Measurements from ENCODE around the gene CPOX.

Gene CPOX

DNA sequence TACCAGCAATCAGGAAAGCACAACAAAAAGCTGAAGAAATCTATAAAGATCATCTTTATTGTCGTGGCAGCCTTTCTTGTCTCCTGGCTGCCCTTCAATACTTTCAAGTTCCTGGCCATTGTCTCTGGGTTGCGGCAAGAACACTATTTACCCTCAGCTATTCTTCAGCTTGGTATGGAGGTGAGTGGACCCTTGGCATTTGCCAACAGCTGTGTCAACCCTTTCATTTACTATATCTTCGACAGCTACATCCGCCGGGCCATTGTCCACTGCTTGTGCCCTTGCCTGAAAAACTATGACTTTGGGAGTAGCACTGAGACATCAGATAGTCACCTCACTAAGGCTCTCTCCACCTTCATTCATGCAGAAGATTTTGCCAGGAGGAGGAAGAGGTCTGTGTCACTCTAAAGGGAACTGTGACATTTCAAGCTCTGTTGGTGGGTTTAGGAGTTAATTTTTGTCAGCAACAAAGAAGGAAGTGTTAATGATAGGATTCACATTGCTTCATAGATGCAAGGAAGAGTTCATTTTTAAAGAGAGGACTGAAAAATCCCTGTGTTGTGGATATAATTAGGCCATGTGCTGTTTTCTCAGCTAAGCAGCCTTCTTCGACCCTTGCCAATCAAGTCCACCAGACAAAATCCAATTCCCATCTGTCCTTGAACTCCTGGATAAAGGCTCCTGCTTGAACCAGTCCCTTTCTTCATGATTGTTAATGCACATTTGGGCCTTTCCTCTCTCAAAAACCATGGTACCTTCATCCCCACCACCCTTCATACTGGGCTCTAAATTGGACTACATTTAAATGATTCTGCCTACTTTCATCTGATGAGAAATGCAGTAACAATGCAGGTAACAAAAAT is 60.5 kb downstream of the CPOX start:
- DNase-seq = no peak

DNA sequence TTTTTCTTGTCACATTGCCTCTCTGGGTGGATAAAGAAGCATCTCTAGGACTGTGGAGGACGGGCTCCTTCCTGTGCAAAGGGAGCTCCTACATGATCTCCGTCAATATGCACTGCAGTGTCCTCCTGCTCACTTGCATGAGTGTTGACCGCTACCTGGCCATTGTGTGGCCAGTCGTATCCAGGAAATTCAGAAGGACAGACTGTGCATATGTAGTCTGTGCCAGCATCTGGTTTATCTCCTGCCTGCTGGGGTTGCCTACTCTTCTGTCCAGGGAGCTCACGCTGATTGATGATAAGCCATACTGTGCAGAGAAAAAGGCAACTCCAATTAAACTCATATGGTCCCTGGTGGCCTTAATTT is 61.2 kb downstream of the CPOX start:
- DNase-seq = no peak

DNA sequence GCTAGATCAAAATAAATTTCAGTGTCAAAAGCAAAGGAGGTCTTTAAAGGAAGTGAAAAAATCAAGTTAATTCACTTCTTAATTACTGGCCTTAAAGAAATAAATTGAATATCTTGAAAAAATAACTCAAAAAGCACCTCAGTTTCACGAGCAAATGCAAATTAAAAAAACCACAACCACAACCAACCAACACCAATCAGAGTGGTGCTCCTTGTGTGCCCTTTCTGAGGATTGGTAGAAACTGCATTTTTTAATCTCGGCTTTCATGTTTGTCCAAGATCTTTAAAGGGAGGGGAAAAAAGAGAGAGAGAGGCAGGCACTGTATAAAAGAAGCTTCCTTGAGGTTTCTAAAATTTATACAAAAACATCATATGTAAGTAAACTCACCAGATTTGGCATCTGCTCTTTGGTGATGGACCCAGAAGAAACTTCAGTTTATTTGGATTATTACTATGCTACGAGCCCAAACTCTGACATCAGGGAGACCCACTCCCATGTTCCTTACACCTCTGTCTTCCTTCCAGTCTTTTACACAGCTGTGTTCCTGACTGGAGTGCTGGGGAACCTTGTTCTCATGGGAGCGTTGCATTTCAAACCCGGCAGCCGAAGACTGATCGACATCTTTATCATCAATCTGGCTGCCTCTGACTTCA is 61.7 kb downstream of the CPOX start, which contains the start of gene GPR15:
Gene GPR15 (plus strand): TSS at position 357 of the 653 bp plus-strand sequence. CDS start 56 bp downstream, at position 413.
- DNase-seq = no peak

DNA sequence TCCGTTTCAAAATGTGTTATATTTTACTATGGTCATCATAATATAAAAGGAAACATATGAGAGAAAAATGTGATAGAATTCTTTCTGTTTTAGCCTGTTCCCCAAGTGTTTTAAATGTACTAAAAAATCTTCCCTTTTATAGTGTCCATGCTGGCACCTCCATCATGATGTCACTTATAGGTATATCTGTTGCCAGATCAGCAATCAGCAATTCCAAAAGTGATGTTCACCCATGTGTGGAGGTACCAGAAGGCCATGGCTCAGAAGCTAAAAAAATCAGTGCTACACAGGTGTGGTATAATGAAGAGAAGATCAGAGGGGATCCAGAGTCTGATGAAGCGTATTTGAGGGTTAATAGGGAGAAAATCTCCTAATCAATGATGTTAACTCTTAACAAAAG is 62.7 kb downstream of the CPOX start:
- DNase-seq = no peak

DNA sequence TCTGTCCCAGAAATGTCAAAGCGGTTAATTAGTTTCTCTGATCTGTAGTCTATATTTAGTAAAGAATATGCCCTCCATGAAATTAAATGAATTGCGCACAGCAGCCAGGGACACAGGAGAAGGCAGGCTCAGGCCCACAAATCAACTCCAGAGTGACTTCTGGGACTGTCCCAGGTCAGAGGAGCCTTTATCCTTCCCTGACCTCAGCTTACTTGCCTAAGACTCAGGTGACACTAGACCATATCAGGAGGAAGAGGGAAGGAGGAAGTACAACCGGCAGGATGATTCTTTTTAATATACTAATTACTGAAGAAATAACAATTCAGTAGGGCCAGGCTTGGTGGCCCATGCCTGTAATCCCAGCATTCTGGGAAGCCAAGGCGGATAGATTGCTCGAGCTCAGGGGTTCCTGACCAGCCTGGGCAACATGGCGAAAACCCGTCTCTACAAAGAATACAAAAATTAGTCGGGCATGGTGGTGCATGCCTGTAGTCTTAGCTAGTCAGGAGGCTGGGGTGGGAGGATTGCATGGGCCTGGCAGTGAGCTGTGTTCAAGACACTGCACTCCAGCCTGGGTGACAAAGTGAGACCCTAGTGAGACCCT is 63.5 kb downstream of the CPOX start:
- DNase-seq = no peak

All from NCI-H1694 (cell line).